GM04503 (cell line): Measurements from ENCODE around the gene FBXO15.
A peak's percentile ranks its signal among the peaks of the same experiment; 100 is the strongest.

ENCODE experiments used
- DNase-seq: peaks from one replicate; pipeline ENCODE4 v3.0.0-alpha.2; 2012; ENCODE audit warnings: low read depth

FBXO15 gene

GRCh38 chr18:74153793-74154192, 6.2 kb upstream of the FBXO15 start:
- DNase-seq: no peak

GRCh38 chr18:74153377-74153776, 5.7 kb upstream of the FBXO15 start:
- DNase-seq: no peak

- DNase-seq: no peak
Observed at GRCh38 chr18:74152857-74153256, 5.2 kb upstream of the FBXO15 start.

GRCh38 chr18:74152270-74152669, 4.6 kb upstream of the FBXO15 start:
- no peak for DNase-seq

GRCh38 chr18:74149878-74150277, 2.2 kb upstream of the FBXO15 start:
- DNase-seq: no peak

GRCh38 chr18:74148543-74149070, 973 bp upstream of the FBXO15 start:
- no peak for DNase-seq

- no peak for DNase-seq
Observed at GRCh38 chr18:74147491-74147778, 199 bp downstream of the FBXO15 start.

GRCh38 chr18:74146756-74147155, 878 bp downstream of the FBXO15 start:
- DNase-seq: peak; percentile 82

- no peak for DNase-seq
Observed at GRCh38 chr18:74142252-74142651, 5.4 kb downstream of the FBXO15 start.

GRCh38 chr18:74141667-74142066, 6.0 kb downstream of the FBXO15 start:
- no peak for DNase-seq

GRCh38 chr18:74140582-74140981, 7.1 kb downstream of the FBXO15 start:
- no peak for DNase-seq

- no peak for DNase-seq
Observed at GRCh38 chr18:74139888-74140287, 7.7 kb downstream of the FBXO15 start.

GRCh38 chr18:74139411-74139810, 8.2 kb downstream of the FBXO15 start:
- DNase-seq: no peak

- no peak for DNase-seq
Observed at GRCh38 chr18:74137920-74138538, 9.6 kb downstream of the FBXO15 start.

- no peak for DNase-seq
Observed at GRCh38 chr18:74132201-74132600, 15.4 kb downstream of the FBXO15 start.

GRCh38 chr18:74131124-74131523, 16.5 kb downstream of the FBXO15 start:
- no peak for DNase-seq

- DNase-seq: no peak
Observed at GRCh38 chr18:74128159-74128558, 19.5 kb downstream of the FBXO15 start.

- DNase-seq: no peak
Observed at GRCh38 chr18:74126684-74127655, 20.7 kb downstream of the FBXO15 start.

GRCh38 chr18:74124642-74125041, 23.0 kb downstream of the FBXO15 start:
- no peak for DNase-seq

- no peak for DNase-seq
Observed at GRCh38 chr18:74123200-74123599, 24.4 kb downstream of the FBXO15 start.

- DNase-seq: no peak
Observed at GRCh38 chr18:74116633-74117554, 30.7 kb downstream of the FBXO15 start.

GRCh38 chr18:74115046-74115445, 32.6 kb downstream of the FBXO15 start:
- peak; percentile 27 for DNase-seq
